MM.1S (cell line): ENCODE data around the gene FBP2.

Experiments used
- DNase-seq: peaks from one replicate; pipeline ENCODE4 v3.0.0-alpha.2; 2015
- H2AFZ ChIP-seq: fragments of 300-600 bp; sonication (generic); 2 replicates; pipeline ENCODE4 v1.6.0; 2016; ENCODE audit warnings: antibody characterized with exemption, low read length
- H3F3A ChIP-seq: fragments of 300-600 bp; sonication (generic); 2 replicates; pipeline ENCODE4 v1.6.1; 2016; ENCODE audit warnings: mild to moderate bottlenecking, antibody characterized with exemption, low read length, moderate library complexity, mixed read lengths; ENCODE audit not compliant: insufficient read depth
- H3K27ac ChIP-seq: fragments of 300-600 bp; sonication (generic); 2 replicates; pipeline ENCODE4 v1.5.1; 2016; ENCODE audit warnings: mild to moderate bottlenecking, low read length
- H3K27me3 ChIP-seq: fragments of 300-600 bp; sonication (generic); replicated peaks from 2 replicates; pipeline ENCODE4 v1.6.0; 2016; ENCODE audit warnings: low read length; ENCODE audit not compliant: insufficient read depth
- H3K36me3 ChIP-seq: fragments of 300-600 bp; sonication (generic); replicated peaks from 2 replicates; pipeline ENCODE4 v1.6.1; 2016; ENCODE audit warnings: mild to moderate bottlenecking, low read length, mixed read lengths; ENCODE audit not compliant: insufficient read depth
- H3K4me1 ChIP-seq: fragments of 300-600 bp; sonication (generic); 2 replicates; pipeline ENCODE4 v1.6.1; 2016; ENCODE audit warnings: low read length, mixed read lengths
- H3K4me2 ChIP-seq: fragments of 300-600 bp; sonication (generic); 2 replicates; pipeline ENCODE4 v1.6.0; 2016; ENCODE audit warnings: low read depth, low read length
- H3K4me3 ChIP-seq: fragments of 300-600 bp; sonication (generic); 2 replicates; pipeline ENCODE4 v1.5.1; 2016; ENCODE audit warnings: low read length, mixed read lengths
- H3K79me2 ChIP-seq: fragments of 300-600 bp; sonication (generic); 2 replicates; pipeline ENCODE4 v1.6.1; 2016; ENCODE audit warnings: mixed run types, low read length, mixed read lengths
- H3K9ac ChIP-seq: fragments of 300-600 bp; sonication (generic); 2 replicates; pipeline ENCODE4 v1.6.1; 2016; ENCODE audit warnings: low read length, mixed read lengths
- H3K9me2 ChIP-seq: fragments of 300-600 bp; sonication (generic); replicated peaks from 2 replicates; pipeline ENCODE4 v1.6.1; 2016; ENCODE audit warnings: mild to moderate bottlenecking, low read length, mixed read lengths; ENCODE audit not compliant: insufficient read depth
- H3K9me3 ChIP-seq: fragments of 300-600 bp; sonication (generic); replicated peaks from 2 replicates; pipeline ENCODE4 v1.6.1; 2016; ENCODE audit warnings: mild to moderate bottlenecking, low read length, mixed read lengths; ENCODE audit not compliant: insufficient read depth
- H4K20me1 ChIP-seq: fragments of 300-600 bp; sonication (generic); 2 replicates; pipeline ENCODE4 v1.6.1; 2016; ENCODE audit warnings: mild to moderate bottlenecking, low read length, moderate library complexity, mixed read lengths; ENCODE audit not compliant: insufficient read depth
- EZH2 ChIP-seq: fragments of 300-600 bp; sonication (generic); optimal IDR thresholded peaks from 2 replicates; pipeline ENCODE3; 2017; ENCODE audit warnings: low read depth, mild to moderate bottlenecking, antibody characterized with exemption, low read length, mixed read lengths
- EZH2phosphoT487 ChIP-seq: fragments of 300-600 bp; sonication (generic); IDR thresholded peaks from 2 replicates; pipeline ENCODE4 v1.6.1; 2018; ENCODE audit warnings: antibody characterized with exemption, low read length
- TF ChIP-seq, protein P1 (sequence below): fragments of 300-600 bp; sonication (generic); IDR thresholded peaks from 2 replicates; pipeline ENCODE4 v1.5.1; 2016; ENCODE audit warnings: antibody characterized with exemption, low read length, mixed read lengths

FBP2 gene

DNA sequence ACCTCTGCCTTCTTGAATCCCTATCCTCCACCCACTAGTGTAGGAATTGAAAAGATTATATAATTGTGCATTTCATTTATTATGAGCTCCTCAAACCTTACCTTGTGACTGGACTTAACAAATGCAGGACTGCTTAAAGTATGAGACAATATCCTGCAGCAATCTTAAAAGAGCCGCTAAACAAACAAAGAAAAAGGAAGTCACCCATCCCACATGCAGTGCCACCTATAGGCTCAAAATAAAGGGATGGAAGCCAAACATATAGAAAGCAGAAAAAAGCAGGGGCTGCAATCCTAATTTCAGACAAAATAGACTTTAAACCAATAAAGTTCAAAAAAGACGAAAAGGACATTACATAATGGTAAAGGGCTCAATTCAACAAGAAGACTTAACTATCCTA is 30.1 kb downstream of the FBP2 start:
- DNase-seq, result no peak
- H3K4me3 ChIP-seq, result no peak overlapping the region
- no peaks in the 10 kb centered on the region for H3K9me2 ChIP-seq
- H3K4me1 ChIP-seq, result no peaks in the 10 kb centered on the region
- no peak for TF ChIP-seq EZH2
- TF ChIP-seq EZH2phosphoT487, result no peak
- TF ChIP-seq, protein P1, sequence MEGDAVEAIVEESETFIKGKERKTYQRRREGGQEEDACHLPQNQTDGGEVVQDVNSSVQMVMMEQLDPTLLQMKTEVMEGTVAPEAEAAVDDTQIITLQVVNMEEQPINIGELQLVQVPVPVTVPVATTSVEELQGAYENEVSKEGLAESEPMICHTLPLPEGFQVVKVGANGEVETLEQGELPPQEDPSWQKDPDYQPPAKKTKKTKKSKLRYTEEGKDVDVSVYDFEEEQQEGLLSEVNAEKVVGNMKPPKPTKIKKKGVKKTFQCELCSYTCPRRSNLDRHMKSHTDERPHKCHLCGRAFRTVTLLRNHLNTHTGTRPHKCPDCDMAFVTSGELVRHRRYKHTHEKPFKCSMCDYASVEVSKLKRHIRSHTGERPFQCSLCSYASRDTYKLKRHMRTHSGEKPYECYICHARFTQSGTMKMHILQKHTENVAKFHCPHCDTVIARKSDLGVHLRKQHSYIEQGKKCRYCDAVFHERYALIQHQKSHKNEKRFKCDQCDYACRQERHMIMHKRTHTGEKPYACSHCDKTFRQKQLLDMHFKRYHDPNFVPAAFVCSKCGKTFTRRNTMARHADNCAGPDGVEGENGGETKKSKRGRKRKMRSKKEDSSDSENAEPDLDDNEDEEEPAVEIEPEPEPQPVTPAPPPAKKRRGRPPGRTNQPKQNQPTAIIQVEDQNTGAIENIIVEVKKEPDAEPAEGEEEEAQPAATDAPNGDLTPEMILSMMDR, result no peak
- H3K36me3 ChIP-seq, result no peaks in the 10 kb centered on the region
- no peak overlapping the region for H3K9ac ChIP-seq
- no peaks in the 10 kb centered on the region for H3F3A ChIP-seq
- no peak overlapping the region for H2AFZ ChIP-seq
- H3K27ac ChIP-seq, result no peak overlapping the region
- no peaks in the 10 kb centered on the region for H3K79me2 ChIP-seq
- no peak overlapping the region for H3K4me2 ChIP-seq
- H3K9me3 ChIP-seq, result no peaks in the 10 kb centered on the region
- H4K20me1 ChIP-seq, result no peaks in the 10 kb centered on the region
- H3K27me3 ChIP-seq, result no peaks in the 10 kb centered on the region

DNA sequence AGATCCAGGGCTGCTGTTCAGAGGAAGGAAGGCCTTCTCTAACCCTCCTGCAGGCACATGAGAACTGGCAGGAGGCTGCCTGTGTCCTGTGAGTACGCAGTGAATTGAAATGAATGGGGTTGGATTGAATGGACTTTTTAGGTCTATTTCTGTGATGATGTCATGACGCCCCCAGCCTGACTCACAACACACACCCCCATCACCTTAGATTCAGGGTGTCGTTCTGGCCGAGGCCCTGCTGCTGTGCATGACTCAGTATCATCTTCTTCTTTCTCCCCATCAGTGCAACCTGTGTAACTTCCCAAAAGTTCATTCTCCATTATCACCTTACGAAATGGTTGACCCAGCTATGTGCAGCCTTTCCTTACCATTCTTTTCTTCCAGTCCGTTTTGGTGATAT is 33.4 kb downstream of the FBP2 start:
- H3K9me2 ChIP-seq, result no peaks in the 10 kb centered on the region
- no peaks in the 10 kb centered on the region for H3K79me2 ChIP-seq
- no peaks in the 10 kb centered on the region for H3K4me1 ChIP-seq
- TF ChIP-seq, protein P1, result no peak
- TF ChIP-seq EZH2phosphoT487 (no peak), EZH2 (no peak)
- no peak overlapping the region for H3K4me3 ChIP-seq
- DNase-seq, result no peak
- peaks cover 9% of the 10 kb centered on the region; the same call in 1 of the 2 replicates for H3K27me3 ChIP-seq
- no peak overlapping the region for H3K9ac ChIP-seq
- H2AFZ ChIP-seq, result no peak overlapping the region
- H3K27ac ChIP-seq, result no peak overlapping the region
- no peaks in the 10 kb centered on the region for H3K9me3 ChIP-seq
- no peaks in the 10 kb centered on the region for H4K20me1 ChIP-seq
- H3K4me2 ChIP-seq, result no peak overlapping the region
- no peaks in the 10 kb centered on the region for H3F3A ChIP-seq
- no peaks in the 10 kb centered on the region for H3K36me3 ChIP-seq

DNA sequence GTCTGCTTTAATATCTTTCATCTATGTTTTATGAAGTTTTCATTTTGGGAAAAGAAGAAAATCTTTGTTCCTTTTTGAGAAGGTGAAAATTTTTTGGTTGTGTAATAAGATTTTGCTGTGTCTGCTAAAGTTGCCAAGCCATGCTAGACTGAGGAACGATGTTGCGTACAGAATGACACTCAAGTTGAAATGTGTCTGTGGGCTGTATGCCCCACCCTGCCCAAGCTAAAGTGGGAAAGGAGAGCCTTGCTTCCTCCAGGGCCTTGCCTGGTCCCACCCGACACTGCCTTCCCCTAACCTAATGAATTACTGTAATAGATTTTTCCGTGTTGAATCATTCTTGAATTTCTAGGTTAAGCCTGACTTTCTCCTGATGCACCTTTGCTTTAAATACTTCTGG is 36.2 kb downstream of the FBP2 start:
- H3K4me3 ChIP-seq, result no peak overlapping the region
- no peak for DNase-seq
- peaks cover 12% of the 10 kb centered on the region; the same call in 1 of the 2 replicates for H3K27me3 ChIP-seq
- no peak overlapping the region for H3K4me2 ChIP-seq
- TF ChIP-seq, protein P1, result no peak
- TF ChIP-seq EZH2 (no peak), EZH2phosphoT487 (no peak)
- no peaks in the 10 kb centered on the region for H3K9me2 ChIP-seq
- H3K27ac ChIP-seq, result no peak overlapping the region
- H3K4me1 ChIP-seq, result no peaks in the 10 kb centered on the region
- no peak overlapping the region for H3K9ac ChIP-seq
- no peaks in the 10 kb centered on the region for H3K9me3 ChIP-seq
- H4K20me1 ChIP-seq, result no peaks in the 10 kb centered on the region
- no peaks in the 10 kb centered on the region for H3F3A ChIP-seq
- no peak overlapping the region for H2AFZ ChIP-seq
- no peaks in the 10 kb centered on the region for H3K36me3 ChIP-seq
- H3K79me2 ChIP-seq, result no peaks in the 10 kb centered on the region
